GM12878 (cell line): ENCODE data around the gene ERMARD.

Source experiments
- EZH2 ChIP-seq: IDR thresholded peaks from 2 replicates; pipeline ENCODE4 v1.6.1; 2012; ENCODE audit warnings: low read depth, mild to moderate bottlenecking, control low read depth, inconsistent platforms, low read length, borderline replicate concordance; ENCODE audit not compliant: control insufficient read depth
- SP1 ChIP-seq: IDR thresholded peaks from one replicate; pipeline ENCODE4 v1.6.1; 2011; ENCODE audit warnings: low read depth, low read length
- ZNF274 ChIP-seq: IDR thresholded peaks from one replicate; pipeline ENCODE4 v1.8.0; 2011; ENCODE audit not compliant: insufficient read length, insufficient read depth

DNA sequence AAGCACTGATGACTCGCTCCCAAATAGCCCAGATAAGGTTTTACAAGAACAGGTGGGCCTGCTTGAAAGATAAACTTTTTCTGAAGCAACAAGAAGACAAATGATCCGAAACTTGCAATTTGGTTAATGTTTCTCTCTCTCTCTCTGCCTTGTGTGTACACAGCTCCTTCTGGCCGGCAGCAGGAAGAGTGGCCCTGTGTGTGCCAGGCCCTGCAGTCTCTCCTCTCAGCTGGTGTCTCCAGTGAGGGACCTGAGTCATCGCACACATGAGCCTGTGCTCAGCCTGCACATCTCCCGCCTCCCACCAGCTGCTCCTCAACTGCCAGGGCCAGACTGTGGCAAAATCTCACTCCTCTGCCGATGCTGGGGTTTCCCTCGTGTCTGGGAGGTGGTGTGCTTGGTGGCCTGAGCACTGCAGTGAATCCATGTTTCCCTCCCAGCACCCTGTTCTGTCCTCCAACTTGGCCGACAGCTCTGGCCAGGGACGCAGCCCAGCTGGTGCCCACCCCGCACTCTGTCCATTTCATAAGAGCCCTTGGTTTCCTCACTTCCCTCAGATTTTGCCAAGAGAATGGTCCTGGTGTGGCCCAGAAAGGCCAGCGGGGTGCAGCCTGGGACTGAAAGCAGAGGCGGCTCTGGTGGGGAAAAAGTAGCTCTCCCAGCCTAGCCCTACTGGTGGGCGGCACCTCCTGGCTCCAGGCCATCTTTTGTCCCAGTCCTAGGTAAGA, 49.4 kb downstream of the ERMARD start:
- TF ChIP-seq SP1, result no peak
- no peak for TF ChIP-seq ZNF274
- TF ChIP-seq EZH2, result no peak
